Measurements from ENCODE around the gene KCNC2.

Gene KCNC2

DNA sequence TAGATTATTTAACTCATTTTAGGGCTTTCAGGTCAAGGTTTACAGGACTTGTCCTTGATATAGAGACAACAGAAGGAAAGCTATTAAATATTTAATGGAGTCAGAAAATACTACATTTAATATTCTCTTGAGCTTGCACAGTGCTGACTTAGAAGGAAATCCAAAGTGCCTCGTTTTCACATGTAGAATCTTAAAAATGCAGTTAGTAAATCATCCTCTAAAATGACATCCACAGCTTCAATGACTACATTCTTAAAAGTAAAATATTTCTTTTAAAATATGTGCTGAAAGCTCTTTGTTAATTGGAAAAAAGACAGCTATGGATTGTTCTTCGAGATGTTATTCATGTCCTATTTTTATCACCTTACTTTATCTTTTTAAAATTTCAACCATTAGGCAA is 146.9 kb downstream of the KCNC2 start:
- ATAC-seq (replicated peaks) = no peak
- H3K27me3 Mint-ChIP-seq = no peaks in the 10 kb centered on the region

DNA sequence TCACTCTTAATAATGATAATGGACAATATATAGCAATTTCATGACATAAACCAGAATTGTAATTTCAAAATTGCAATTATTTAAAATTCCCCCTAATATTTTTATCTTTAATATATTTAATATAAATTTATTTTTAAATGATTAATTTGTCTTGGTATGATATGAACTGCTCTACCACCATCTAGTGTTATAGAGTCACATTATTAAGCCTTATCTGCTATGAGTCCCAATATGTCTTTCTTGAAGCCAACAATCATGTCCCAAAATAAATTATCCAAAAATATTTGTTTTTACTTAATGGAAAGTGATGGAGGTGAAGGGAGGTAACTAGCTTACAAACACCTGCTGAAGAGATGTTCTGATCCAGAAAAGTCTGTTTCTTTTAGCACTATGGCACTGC is 151.4 kb downstream of the KCNC2 start:
- Mint-ChIP-seq H3K9me3 (no peaks in the 10 kb centered on the region), H3K4me1 (no peaks in the 10 kb centered on the region), H3K4me3 (no peak overlapping the region), H3K36me3 (no peaks in the 10 kb centered on the region), H3K27me3 (no peaks in the 10 kb centered on the region), H3K27ac (no peak overlapping the region)
- DNase-seq (no peak), ATAC-seq (replicated peaks) (no peak)

More for the DNA sequence above, 146.9 kb downstream of the KCNC2 start:
- no peaks in the 10 kb centered on the region for H3K4me1 Mint-ChIP-seq
- no peak overlapping the region for H3K27ac Mint-ChIP-seq
- no peaks in the 10 kb centered on the region for H3K9me3 Mint-ChIP-seq
- H3K4me3 Mint-ChIP-seq = no peak overlapping the region
- H3K36me3 Mint-ChIP-seq = no peaks in the 10 kb centered on the region
- DNase-seq = no peak

DNA sequence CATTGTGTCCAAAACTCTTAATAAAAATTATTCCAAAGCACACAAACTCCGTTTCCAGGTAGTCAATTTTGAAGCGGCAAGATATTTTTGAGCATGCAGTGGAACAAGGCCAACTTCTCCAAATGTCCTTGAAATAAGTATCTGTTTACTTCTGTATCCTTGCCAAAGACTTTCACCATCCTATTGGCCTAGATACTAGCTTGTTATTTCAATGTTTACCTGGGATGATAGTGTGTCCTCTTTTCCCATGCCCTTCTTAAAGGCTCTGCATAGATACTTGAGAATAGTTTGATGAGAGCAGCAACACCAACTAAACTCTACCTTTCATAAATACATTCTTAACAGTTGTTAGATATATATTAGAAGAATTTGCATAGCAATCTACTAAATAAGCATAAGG is 160.9 kb downstream of the KCNC2 start:
- ATAC-seq (replicated peaks) (no peak), DNase-seq (no peak)
- Mint-ChIP-seq H3K27me3 (no peaks in the 10 kb centered on the region), H3K4me1 (no peaks in the 10 kb centered on the region), H3K27ac (no peak overlapping the region), H3K36me3 (no peaks in the 10 kb centered on the region), H3K4me3 (no peak overlapping the region), H3K9me3 (peaks cover 0 to 3% of the 10 kb centered on the region in 2 donors)

DNA sequence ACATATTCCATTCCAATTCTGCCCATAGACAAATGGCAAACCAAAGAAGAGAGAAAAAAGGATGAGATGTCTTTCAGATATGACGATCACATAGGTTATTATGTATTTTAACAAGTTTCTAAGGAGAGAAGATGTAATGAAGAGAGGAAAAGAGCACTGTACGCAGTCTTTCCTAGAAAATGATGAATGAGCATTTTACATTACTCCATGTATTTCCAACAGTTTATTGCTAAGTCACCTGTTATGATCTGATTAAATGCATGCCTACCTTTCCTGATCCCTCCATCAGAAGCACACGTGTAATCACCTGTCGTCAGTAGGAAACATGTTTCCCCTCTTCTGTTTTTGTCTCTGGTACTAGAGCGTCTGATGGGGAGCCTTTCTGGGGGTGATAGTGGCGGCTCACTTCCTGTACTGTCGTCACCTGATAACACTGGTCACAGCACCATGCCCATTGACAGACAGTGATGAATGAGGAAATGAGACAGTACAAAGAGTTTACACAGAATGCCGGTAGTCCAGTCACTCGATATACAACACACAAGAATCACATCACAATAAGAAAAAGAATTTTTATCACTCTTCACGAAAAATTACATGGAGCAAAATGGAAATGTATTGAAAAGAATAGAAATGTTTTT is 161.6 kb downstream of the KCNC2 start:
- Mint-ChIP-seq H3K27ac (no peak overlapping the region), H3K4me1 (no peaks in the 10 kb centered on the region), H3K27me3 (no peaks in the 10 kb centered on the region), H3K4me3 (no peak overlapping the region), H3K9me3 (peaks cover 0 to 3% of the 10 kb centered on the region in 2 donors), H3K36me3 (no peaks in the 10 kb centered on the region)
- no peak for ATAC-seq (replicated peaks)
- DNase-seq = no peak

DNA sequence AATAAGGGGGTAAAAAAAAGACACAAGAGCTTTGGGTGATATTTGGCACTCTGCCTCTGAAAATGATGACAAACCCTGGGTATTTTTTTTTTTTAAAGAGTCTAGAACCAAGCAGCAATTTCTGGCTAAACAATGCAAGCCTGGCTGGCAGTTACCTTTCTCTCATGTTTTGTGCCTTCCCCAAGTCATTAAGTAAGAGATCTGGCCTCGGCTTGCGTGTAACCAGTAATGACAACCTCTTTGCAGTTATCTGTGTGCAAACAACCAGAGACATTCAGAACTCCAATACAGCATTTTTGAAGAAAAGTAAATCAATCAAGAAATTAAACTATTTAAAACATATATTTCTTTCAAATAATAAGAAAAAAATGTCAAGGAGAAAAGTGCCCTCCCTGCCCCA is 167.5 kb downstream of the KCNC2 start:
- no peaks in the 10 kb centered on the region for H3K27me3 Mint-ChIP-seq

DNA sequence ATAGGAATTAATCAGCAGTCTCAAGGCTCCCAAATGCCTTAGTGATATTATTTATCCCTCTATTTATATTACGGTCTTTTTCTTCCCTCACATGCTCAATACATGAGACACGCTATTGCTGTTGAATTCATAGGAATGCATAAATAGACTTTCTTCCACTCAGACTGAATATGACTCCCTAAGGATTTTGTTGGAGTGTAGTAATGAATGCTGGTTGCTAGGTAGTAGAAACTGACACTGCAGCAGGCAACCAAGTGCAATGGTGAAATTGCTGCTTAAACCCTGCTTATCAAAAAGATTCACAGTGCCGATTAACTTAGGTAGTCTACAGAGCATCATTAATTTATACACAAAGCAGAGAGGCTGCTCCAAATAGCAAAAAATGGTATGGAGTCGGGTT is 168.2 kb downstream of the KCNC2 start:
- no peaks in the 10 kb centered on the region for H3K27me3 Mint-ChIP-seq
- no peaks in the 10 kb centered on the region for H3K4me1 Mint-ChIP-seq
- H3K36me3 Mint-ChIP-seq = no peaks in the 10 kb centered on the region
- no peak overlapping the region for H3K4me3 Mint-ChIP-seq
- H3K9me3 Mint-ChIP-seq = no peaks in the 10 kb centered on the region
- DNase-seq = no peak
- no peak for ATAC-seq (replicated peaks)
- H3K27ac Mint-ChIP-seq = no peak overlapping the region

More for the DNA sequence above, 167.5 kb downstream of the KCNC2 start:
- DNase-seq (no peak), ATAC-seq (replicated peaks) (no peak)
- no peaks in the 10 kb centered on the region for H3K36me3 Mint-ChIP-seq
- no peak overlapping the region for H3K4me3 Mint-ChIP-seq
- no peaks in the 10 kb centered on the region for H3K9me3 Mint-ChIP-seq
- no peaks in the 10 kb centered on the region for H3K4me1 Mint-ChIP-seq
- no peak overlapping the region for H3K27ac Mint-ChIP-seq

DNA sequence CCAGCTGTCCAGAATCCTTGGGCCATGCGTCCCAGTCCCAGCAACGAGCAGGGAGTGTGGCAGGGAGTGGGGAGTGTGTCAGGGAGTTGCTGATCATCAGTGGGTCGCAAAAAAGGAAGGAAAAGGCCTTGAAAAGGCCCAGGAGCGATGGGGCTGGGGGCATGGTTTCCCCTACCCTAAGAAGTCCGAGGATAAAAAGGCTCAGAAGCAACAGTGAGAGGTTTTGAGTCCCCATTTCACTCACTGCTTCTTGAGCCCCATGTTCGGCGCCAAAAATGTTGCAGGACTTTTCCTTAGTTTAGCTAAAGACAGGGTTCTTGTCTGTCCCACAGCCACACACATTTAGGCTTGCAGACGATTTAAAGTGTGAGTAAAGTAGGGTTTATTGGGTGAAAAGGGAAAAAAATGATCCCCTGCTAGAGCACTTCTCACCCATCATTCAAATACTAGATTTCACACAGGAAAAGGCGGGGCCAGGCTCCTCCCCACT is 189.5 kb downstream of the KCNC2 start:
- H3K9me3 Mint-ChIP-seq = peaks cover 18 to 22% of the 10 kb centered on the region in 2 donors
- no peak for ATAC-seq (replicated peaks)

DNA sequence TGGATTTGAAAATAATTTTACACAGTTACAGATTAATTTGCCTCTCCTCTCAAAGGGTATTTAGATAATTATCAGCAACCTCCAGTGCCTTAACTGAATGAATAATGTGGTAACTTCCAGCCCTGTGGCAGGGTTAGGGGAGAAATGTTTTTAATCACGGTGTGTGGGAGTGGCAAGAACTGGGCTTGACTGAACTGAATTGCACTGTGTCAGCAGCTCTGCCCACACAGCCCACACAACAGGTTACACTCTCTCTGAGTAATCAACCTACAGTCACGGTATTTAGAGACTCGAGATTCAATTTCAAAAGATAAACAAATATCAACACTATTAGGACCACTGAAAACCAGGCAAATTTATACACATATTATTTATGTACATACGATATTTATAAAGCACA is 198.5 kb downstream of the KCNC2 start:
- H3K4me1 Mint-ChIP-seq = no peaks in the 10 kb centered on the region
- DNase-seq (no peak), ATAC-seq (replicated peaks) (no peak)
- H3K4me3 Mint-ChIP-seq = no peak overlapping the region
- H3K27me3 Mint-ChIP-seq = no peaks in the 10 kb centered on the region
- no peak overlapping the region for H3K27ac Mint-ChIP-seq
- H3K9me3 Mint-ChIP-seq = peaks cover 3 to 7% of the 10 kb centered on the region in 2 donors
- H3K36me3 Mint-ChIP-seq = no peaks in the 10 kb centered on the region

More for the DNA sequence above, 189.5 kb downstream of the KCNC2 start:
- Mint-ChIP-seq H3K4me3 (no peak overlapping the region), H3K36me3 (no peaks in the 10 kb centered on the region), H3K27me3 (no peaks in the 10 kb centered on the region), H3K4me1 (no peaks in the 10 kb centered on the region), H3K27ac (no peak overlapping the region)
- no peak for DNase-seq

DNA sequence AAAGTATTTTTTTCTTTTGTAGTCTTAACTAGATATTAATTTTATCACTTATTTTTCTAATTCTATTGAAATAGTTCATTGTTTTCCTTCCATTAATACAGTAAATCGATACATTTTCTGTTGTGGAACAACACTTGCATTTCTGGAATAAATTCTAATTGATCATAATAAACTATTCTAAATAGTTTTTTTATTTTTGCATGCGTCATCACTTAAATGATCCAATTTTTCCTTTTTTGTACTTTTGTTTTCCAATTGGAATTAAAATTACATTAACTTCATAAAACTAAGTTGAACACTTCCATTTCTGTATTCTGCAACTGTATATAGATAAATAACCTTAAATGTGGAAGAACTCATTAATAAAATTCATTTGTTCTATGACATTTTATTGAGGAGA is 202.5 kb downstream of the KCNC2 start:
- H3K36me3 Mint-ChIP-seq = no peaks in the 10 kb centered on the region
- no peaks in the 10 kb centered on the region for H3K4me1 Mint-ChIP-seq
- H3K27ac Mint-ChIP-seq = no peak overlapping the region
- DNase-seq (no peak), ATAC-seq (replicated peaks) (no peak)
- no peak overlapping the region for H3K4me3 Mint-ChIP-seq
- no peaks in the 10 kb centered on the region for H3K27me3 Mint-ChIP-seq
- H3K9me3 Mint-ChIP-seq = peaks cover 0 to 1% of the 10 kb centered on the region in 2 donors

DNA sequence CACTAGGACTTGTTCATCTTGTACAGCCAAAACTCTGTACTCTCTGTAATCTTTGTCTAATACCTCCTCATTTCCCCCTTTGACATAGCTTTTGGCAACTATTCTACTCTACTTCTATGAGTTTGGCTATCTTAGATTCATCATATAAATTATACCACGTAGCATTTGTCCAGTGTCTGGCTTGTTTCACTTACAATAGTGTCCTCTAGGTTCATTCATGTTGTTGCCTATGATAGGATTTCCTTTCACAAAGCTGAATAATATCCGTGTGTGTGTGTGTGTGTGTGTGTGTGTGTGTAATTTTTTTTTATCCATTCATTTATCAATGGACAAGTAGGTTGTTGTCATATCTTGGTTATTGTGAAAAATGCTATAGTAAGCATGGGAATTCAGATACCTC is 209.5 kb downstream of the KCNC2 start:
- Mint-ChIP-seq H3K27me3 (no peaks in the 10 kb centered on the region), H3K9me3 (no peaks in the 10 kb centered on the region), H3K27ac (no peak overlapping the region), H3K36me3 (no peaks in the 10 kb centered on the region), H3K4me3 (no peak overlapping the region), H3K4me1 (no peaks in the 10 kb centered on the region)
- DNase-seq (no peak), ATAC-seq (replicated peaks) (no peak)

DNA sequence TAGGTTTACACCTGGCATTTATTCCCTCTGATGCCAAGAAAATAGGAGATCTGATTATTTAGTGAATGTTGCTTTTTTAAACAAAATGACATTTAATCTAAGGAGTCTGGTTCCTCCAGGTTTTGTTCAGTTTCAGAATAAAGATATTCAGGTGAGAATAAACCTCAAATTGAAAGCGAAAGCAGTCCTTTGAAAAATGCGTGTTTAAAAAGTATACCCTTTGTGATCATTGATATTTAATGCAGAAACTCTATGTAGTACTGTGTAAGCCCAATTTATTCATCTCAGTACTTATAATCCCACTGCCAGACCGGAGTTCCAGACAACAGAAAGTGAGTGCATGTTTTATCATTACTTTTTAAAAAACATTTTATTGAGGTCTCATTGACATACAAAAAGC is 210.2 kb downstream of the KCNC2 start:
- Mint-ChIP-seq H3K9me3 (no peaks in the 10 kb centered on the region), H3K36me3 (no peaks in the 10 kb centered on the region), H3K27ac (no peak overlapping the region), H3K4me3 (no peak overlapping the region), H3K4me1 (no peaks in the 10 kb centered on the region), H3K27me3 (no peaks in the 10 kb centered on the region)
- DNase-seq (no peak), ATAC-seq (replicated peaks) (no peak)

All from stimulated activated naive B cell treated with anti-CD40 and anti-IgM and Interleukin-4, amounts not matched to agents 10 μg/mL and 1 μg/mL and 100 μg/mL, for 72 hours (primary cell).